HG03060 (cell line): Measurements from ENCODE around the gene LCN10.
"Not testable (repeated sequence)": the region's sequence is repeated elsewhere in the genome, so short reads cannot be mapped to it uniquely, and the experiment has no call there.

Experiments
- ATAC-seq: cut with Tn5 transposase; IDR thresholded peaks from one replicate; pipeline ENCODE4 v1.9.1; 2021; ENCODE audit warnings: low read depth, moderate number of reproducible peaks; ENCODE audit not compliant: unreplicated experiment

LCN10 gene

GRCh38 chr9:136707011-136707410 lies 35.7 kb downstream of the LCN10 start:
- no peak for ATAC-seq

GRCh38 chr9:136705564-136705963 lies 37.2 kb downstream of the LCN10 start:
- ATAC-seq: no peak

GRCh38 chr9:136704741-136705140 lies 38.0 kb downstream of the LCN10 start:
- not testable (repeated sequence) for ATAC-seq

GRCh38 chr9:136703276-136703860 lies 39.4 kb downstream of the LCN10 start:
- ATAC-seq: no peak

GRCh38 chr9:136701668-136702053 lies 41.1 kb downstream of the LCN10 start:
- ATAC-seq: no peak

GRCh38 chr9:136700959-136701667 lies 41.6 kb downstream of the LCN10 start:
- no peak for ATAC-seq

- ATAC-seq: no peak
Measured at GRCh38 chr9:136700304-136700703, 42.4 kb downstream of the LCN10 start.

- no peak for ATAC-seq
Measured at GRCh38 chr9:136698635-136699246, 44.0 kb downstream of the LCN10 start.

- ATAC-seq: no peak
Measured at GRCh38 chr9:136697821-136698526, 44.8 kb downstream of the LCN10 start.

- no peak for ATAC-seq
Measured at GRCh38 chr9:136697146-136697820, 45.5 kb downstream of the LCN10 start.

- no peak for ATAC-seq
Measured at GRCh38 chr9:136696502-136696901, 46.2 kb downstream of the LCN10 start.

- ATAC-seq: no peak
Measured at GRCh38 chr9:136695955-136696354, 46.8 kb downstream of the LCN10 start.

GRCh38 chr9:136695435-136695895 lies 47.3 kb downstream of the LCN10 start:
- ATAC-seq: no peak

GRCh38 chr9:136694872-136695247 lies 47.9 kb downstream of the LCN10 start:
- ATAC-seq: no peak

GRCh38 chr9:136694163-136694871 lies 48.4 kb downstream of the LCN10 start:
- no peak for ATAC-seq

GRCh38 chr9:136693490-136694162 lies 49.1 kb downstream of the LCN10 start:
- no peak for ATAC-seq

GRCh38 chr9:136693135-136693489 lies 49.6 kb downstream of the LCN10 start:
- ATAC-seq: no peak

GRCh38 chr9:136692185-136693134 lies 50.3 kb downstream of the LCN10 start:
- no peak for ATAC-seq
